ENCODE measurements around the gene RNF145.
"Not testable (repeated sequence)": the region's sequence is repeated elsewhere in the genome, so short reads cannot be mapped to it uniquely, and the experiment has no call there.

The RNF145 gene

GRCh38 chr5:159190170-159190569 lies 19.2 kb downstream of the RNF145 start:
- no peak for DNase-seq (ENCODE audit: low spot score)

- no peak for DNase-seq (ENCODE audit: low spot score)
Observed at GRCh38 chr5:159189310-159189709, 20.0 kb downstream of the RNF145 start.

- no peak for DNase-seq (ENCODE audit: low spot score)
Observed at GRCh38 chr5:159187719-159188118, 21.6 kb downstream of the RNF145 start.

- no peak for DNase-seq (ENCODE audit: low spot score)
Observed at GRCh38 chr5:159186319-159186718, 23.0 kb downstream of the RNF145 start.

- DNase-seq (ENCODE audit: low spot score), result no peak
Observed at GRCh38 chr5:159185773-159186172, 23.6 kb downstream of the RNF145 start.

GRCh38 chr5:159184858-159185381 lies 24.4 kb downstream of the RNF145 start:
- peak; percentile 65 for DNase-seq (ENCODE audit: low spot score)

GRCh38 chr5:159184236-159184635 lies 25.1 kb downstream of the RNF145 start:
- no peak for DNase-seq (ENCODE audit: low spot score)

GRCh38 chr5:159183247-159183646 lies 26.1 kb downstream of the RNF145 start:
- DNase-seq (ENCODE audit: low spot score), result no peak

- no peak for DNase-seq (ENCODE audit: low spot score)
Observed at GRCh38 chr5:159182691-159183090, 26.7 kb downstream of the RNF145 start.

- DNase-seq (ENCODE audit: low spot score), result no peak
Observed at GRCh38 chr5:159181651-159182050, 27.7 kb downstream of the RNF145 start.

GRCh38 chr5:159181152-159181551 lies 28.2 kb downstream of the RNF145 start:
- DNase-seq (ENCODE audit: low spot score), result no peak

- DNase-seq (ENCODE audit: low spot score), result no peak
Observed at GRCh38 chr5:159179529-159180305, 29.6 kb downstream of the RNF145 start.

- peak; percentile 74 for DNase-seq (ENCODE audit: low spot score)
Observed at GRCh38 chr5:159178978-159179377, 30.4 kb downstream of the RNF145 start.

- no peak for DNase-seq (ENCODE audit: low spot score)
Observed at GRCh38 chr5:159175547-159175946, 33.8 kb downstream of the RNF145 start.

GRCh38 chr5:159174511-159175168 lies 34.7 kb downstream of the RNF145 start:
- no peak for DNase-seq (ENCODE audit: low spot score)

- no peak for DNase-seq (ENCODE audit: low spot score)
Observed at GRCh38 chr5:159171274-159171673, 38.1 kb downstream of the RNF145 start.

- no peak for DNase-seq (ENCODE audit: low spot score)
Observed at GRCh38 chr5:159170021-159170420, 39.3 kb downstream of the RNF145 start.

- DNase-seq (ENCODE audit: low spot score), result no peak
Observed at GRCh38 chr5:159166416-159166815, 42.9 kb downstream of the RNF145 start.

- DNase-seq (ENCODE audit: low spot score), result no peak
Observed at GRCh38 chr5:159163701-159164046, 45.7 kb downstream of the RNF145 start.

GRCh38 chr5:159163027-159163700 lies 46.2 kb downstream of the RNF145 start:
- peak; percentile 50 for DNase-seq (ENCODE audit: low spot score)

GRCh38 chr5:159161361-159162214 lies 47.8 kb downstream of the RNF145 start:
- no peak for DNase-seq (ENCODE audit: low spot score)

GRCh38 chr5:159158553-159159091 lies 50.7 kb downstream of the RNF145 start:
- not testable (repeated sequence) for DNase-seq (ENCODE audit: low spot score)

All from AG20443 (cell line).